ENCODE data around the gene PSORS1C1.
"Not testable (repeated sequence)": the region's sequence is repeated elsewhere in the genome, so short reads cannot be mapped to it uniquely, and the experiment has no call there.

Gene PSORS1C1

DNA sequence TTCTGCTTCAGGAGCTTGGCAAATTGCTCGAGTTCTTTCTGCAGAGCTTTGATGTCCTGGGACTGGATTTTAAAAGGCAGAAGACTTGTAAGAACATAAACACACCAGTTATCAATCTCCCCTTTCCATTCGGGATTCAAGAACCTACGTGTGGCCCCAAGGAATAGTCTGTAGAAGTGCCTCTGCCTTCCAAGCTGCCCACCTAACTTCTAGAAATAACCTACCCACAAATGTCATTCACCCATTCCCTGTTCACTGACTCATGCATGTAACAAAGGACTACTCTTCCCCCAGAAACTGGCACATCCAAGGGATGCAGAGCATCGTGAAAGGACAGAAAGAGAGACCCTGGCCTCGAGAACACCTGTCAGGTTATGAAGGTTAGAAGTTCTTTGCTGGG is 51.4 kb downstream of the PSORS1C1 start:
- TF ChIP-seq, protein P1, sequence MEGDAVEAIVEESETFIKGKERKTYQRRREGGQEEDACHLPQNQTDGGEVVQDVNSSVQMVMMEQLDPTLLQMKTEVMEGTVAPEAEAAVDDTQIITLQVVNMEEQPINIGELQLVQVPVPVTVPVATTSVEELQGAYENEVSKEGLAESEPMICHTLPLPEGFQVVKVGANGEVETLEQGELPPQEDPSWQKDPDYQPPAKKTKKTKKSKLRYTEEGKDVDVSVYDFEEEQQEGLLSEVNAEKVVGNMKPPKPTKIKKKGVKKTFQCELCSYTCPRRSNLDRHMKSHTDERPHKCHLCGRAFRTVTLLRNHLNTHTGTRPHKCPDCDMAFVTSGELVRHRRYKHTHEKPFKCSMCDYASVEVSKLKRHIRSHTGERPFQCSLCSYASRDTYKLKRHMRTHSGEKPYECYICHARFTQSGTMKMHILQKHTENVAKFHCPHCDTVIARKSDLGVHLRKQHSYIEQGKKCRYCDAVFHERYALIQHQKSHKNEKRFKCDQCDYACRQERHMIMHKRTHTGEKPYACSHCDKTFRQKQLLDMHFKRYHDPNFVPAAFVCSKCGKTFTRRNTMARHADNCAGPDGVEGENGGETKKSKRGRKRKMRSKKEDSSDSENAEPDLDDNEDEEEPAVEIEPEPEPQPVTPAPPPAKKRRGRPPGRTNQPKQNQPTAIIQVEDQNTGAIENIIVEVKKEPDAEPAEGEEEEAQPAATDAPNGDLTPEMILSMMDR (IDR thresholded peaks at IDR 0.05; ENCODE audit: low read length, missing control alignments) = no peak
- DNase-seq (ENCODE audit: low read depth) = no peak
- H3K4me3 ChIP-seq (replicated peaks; ENCODE audit: low read depth, low read length) = no peak overlapping the region

DNA sequence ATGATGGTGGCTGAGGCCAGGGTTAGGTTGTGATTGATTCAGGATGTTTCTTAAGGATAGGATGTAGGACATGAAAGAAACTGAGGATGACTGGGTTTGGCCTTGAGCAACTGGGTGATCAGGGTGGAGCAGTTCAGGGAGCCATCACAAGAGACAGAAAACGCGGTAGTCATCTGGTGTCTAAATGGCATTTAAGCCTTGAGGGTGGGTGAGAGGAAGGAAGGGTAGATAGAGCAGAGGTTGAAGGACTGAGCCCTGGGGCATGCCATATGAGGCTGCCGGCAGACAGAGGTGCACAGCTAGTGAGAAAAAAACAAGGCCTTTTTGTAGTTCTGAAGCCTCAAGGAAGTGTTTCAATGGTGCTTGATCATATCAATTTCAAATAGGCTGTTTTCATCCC is 54.0 kb downstream of the PSORS1C1 start:
- TF ChIP-seq, protein P1 (IDR thresholded peaks at IDR 0.05; ENCODE audit: low read length, missing control alignments) = no peak
- no peak for DNase-seq (ENCODE audit: low read depth)
- H3K4me3 ChIP-seq (replicated peaks; ENCODE audit: low read depth, low read length) = no peak overlapping the region

GRCh38 chr6:31169123-31169857 is 54.7 kb downstream of the PSORS1C1 start:
- DNase-seq (ENCODE audit: low read depth) = no peak
- no peak overlapping the region for H3K4me3 ChIP-seq (replicated peaks; ENCODE audit: low read depth, low read length)
- TF ChIP-seq, protein P1 (IDR thresholded peaks at IDR 0.05; ENCODE audit: low read length, missing control alignments) = no peak

DNA sequence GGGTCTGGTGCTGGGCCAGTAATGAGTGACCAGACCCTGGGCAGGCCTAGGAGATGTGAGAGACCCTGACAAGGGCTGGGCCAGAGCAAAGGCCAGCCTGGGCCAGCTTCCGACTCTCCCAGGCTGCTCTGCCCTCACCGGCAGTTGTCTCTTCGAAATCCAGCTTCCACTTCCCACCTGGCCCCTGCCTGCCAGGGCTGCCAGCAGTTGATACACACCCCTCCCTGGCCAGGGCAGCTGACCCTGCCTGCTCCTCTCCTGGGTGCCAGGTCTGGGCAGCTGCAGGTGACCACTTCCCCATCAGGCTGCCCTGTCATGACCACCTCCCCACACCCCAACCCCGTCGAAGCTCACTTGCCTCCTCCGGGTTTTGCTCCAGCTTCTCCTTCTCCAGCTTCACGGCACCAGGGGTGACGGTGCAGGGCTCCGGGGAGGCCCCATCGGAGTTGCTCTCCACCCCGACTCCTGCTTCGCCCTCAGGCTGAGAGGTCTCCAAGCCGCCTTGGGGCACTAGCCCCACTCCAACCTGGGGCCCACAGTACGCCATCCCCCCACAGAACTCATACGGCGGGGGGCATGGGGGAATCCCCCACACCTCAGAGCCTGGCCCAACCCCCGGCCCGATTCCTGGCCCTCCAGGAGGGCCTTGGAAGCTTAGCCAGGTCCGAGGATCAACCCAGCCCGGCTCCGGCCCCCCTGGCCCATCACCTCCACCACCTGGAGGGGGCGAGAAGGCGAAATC is 55.4 kb downstream of the PSORS1C1 start:
- H3K4me3 ChIP-seq (replicated peaks; ENCODE audit: low read depth, low read length) = not testable (repeated sequence)

DNA sequence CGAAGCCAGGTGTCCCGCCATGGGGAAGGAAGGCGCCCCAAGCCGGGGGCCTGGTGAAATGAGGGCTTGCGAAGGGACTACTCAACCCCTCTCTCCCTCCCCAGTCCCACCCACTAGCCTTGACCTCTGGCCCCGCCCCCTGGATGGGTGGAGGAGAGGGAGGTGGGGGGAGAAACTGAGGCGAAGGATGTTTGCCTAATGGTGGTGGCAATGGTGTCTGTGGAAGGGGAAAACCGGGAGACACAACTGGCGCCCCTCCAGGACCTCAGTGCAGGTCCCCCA is 55.9 kb downstream of the PSORS1C1 start, which contains the start of gene POU5F1:
Gene POU5F1, minus strand, starts transcription at position 83 of the 282 bp plus-strand sequence. Its CDS starts 62 bp downstream, at position 21.
- no peak within 1 kb of the TSS for H3K4me3 ChIP-seq (replicated peaks; ENCODE audit: low read depth, low read length)
- DNase-seq (ENCODE audit: low read depth) = no peak
- TF ChIP-seq, protein P1 (IDR thresholded peaks at IDR 0.05; ENCODE audit: low read length, missing control alignments) = no peak

More for the DNA sequence above, 55.4 kb downstream of the PSORS1C1 start:
- not testable (repeated sequence) for DNase-seq (ENCODE audit: low read depth)

DNA sequence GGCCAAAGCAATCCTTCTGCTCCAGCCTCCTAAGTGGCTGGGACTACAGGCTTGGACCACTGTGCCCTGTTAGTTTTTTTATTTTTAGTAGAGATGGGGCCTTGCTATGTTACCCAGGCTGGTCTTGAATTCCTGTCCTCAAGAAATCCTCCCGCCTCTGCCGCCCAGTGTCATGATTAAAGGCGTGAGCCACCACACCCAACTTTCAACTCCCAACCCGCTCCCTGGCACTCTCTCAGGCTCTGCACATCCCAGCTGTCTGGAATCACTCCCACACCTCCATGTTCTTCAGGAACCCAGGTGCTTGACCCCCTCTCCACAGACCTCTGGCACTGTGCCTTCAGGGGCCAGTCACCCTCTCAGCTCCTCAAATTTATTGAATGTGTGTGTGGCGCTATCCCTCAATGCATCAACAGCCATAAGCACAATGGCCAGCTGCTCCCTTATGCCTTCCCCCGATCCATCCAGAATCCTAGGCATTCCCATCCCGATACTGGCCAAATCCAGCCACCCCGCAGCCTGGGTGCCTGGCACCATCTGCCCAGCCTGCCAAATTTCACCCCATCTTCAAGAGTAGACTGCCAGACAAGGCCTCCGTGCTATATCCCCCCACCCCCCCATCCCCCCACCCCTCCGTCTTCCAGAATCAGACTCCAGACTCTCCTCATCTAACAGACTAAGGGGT is 56.5 kb downstream of the PSORS1C1 start:
- no peak overlapping the region for H3K4me3 ChIP-seq (replicated peaks; ENCODE audit: low read depth, low read length)
- DNase-seq (ENCODE audit: low read depth) = no peak
- TF ChIP-seq, protein P1 (IDR thresholded peaks at IDR 0.05; ENCODE audit: low read length, missing control alignments) = no peak
